Neural progenitor cell (in vitro differentiated cells): ENCODE data around the gene PILRA.

Experiments used
- CTCF ChIP-seq: fragments of 200-600 bp; sonication (generic); IDR thresholded peaks from 2 replicates; pipeline ENCODE4 v1.5.1; 2017; ENCODE audit warnings: antibody characterized with exemption, mild to moderate bottlenecking
- EZH2 ChIP-seq: fragments of 200-600 bp; sonication (generic); IDR thresholded peaks from 2 replicates; pipeline ENCODE4 v1.6.1; 2017; ENCODE audit warnings: antibody characterized with exemption, mild to moderate bottlenecking, moderate library complexity
- EZH2phosphoT487 ChIP-seq: fragments of 200-600 bp; sonication (generic); IDR thresholded peaks from 2 replicates; pipeline ENCODE4 v1.6.1; 2017; ENCODE audit warnings: antibody characterized with exemption

GRCh38 chr7:100367251-100367620, 6.1 kb upstream of the PILRA start:
- TF ChIP-seq CTCF, result no peak
- TF ChIP-seq EZH2, result no peak
- no peak for TF ChIP-seq EZH2phosphoT487
